Mononuclear cell (primary cell): ENCODE measurements around the gene ANKRD1. TPM values are rescaled to one million over a fixed set of nuclear protein-coding genes. Genes with fewer than 3 reads are reported as not detected.
"Not testable (repeated sequence)": the region's sequence is repeated elsewhere in the genome, so short reads cannot be mapped to it uniquely, and the experiment has no call there.

Experiments used
- H3K27me3 ChIP-seq: 2 replicates; pipeline ENCODE4 v1.6.0; 2011; ENCODE audit warnings: low read length, control low read depth; ENCODE audit not compliant: insufficient read depth
- H3K4me1 ChIP-seq: 2 replicates; pipeline ENCODE4 v1.5.1; 2011; ENCODE audit warnings: mild to moderate bottlenecking, low read length, control low read depth; ENCODE audit not compliant: insufficient read depth
- H3K4me3 ChIP-seq: 2 replicates; pipeline ENCODE4 v1.5.1; 2011; ENCODE audit warnings: mild to moderate bottlenecking, low read length, moderate library complexity
- H3K9me3 ChIP-seq: 2 replicates; pipeline ENCODE4 v1.5.1; 2011; ENCODE audit warnings: low read depth, mild to moderate bottlenecking, control low read depth, low read length
- total RNA-seq: library from RNA; depleted of rRNA; stranded (reverse); fragments of >200 nt; gene quantifications from one replicate; pipeline ENCODE4 v1.2.3, GENCODE V29; 2012

The ANKRD1 gene
- total RNA-seq, 1 donor = not detected

GRCh38 chr10:90905925-90906324 lies 15.0 kb downstream of the ANKRD1 start:
- Histone ChIP-seq H3K4me3 (no peak overlapping the region), H3K4me1 (no peaks in the 10 kb centered on the region), H3K27me3 (no peaks in the 10 kb centered on the region), H3K9me3 (no peaks in the 10 kb centered on the region)

- H3K4me1 ChIP-seq, H3K9me3 ChIP-seq, H3K27me3 ChIP-seq, H3K4me3 ChIP-seq: not testable (repeated sequence)
These were observed 24.0 kb downstream of the ANKRD1 start for GRCh38 chr10:90896916-90897315.

- H3K4me3 ChIP-seq = no peak overlapping the region
These were observed 27.7 kb downstream of the ANKRD1 start for GRCh38 chr10:90893190-90893589.

GRCh38 chr10:90890347-90890746 lies 30.5 kb downstream of the ANKRD1 start:
- H3K4me3 ChIP-seq = no peak overlapping the region
- no peaks in the 10 kb centered on the region for H3K4me1 ChIP-seq
- H3K27me3 ChIP-seq = no peaks in the 10 kb centered on the region
- H3K9me3 ChIP-seq = no peaks in the 10 kb centered on the region

More at GRCh38 chr10:90893190-90893589, 27.7 kb downstream of the ANKRD1 start:
- no peaks in the 10 kb centered on the region for H3K9me3 ChIP-seq
- H3K4me1 ChIP-seq = no peaks in the 10 kb centered on the region
- no peaks in the 10 kb centered on the region for H3K27me3 ChIP-seq

GRCh38 chr10:90889636-90890035 lies 31.3 kb downstream of the ANKRD1 start:
- Histone ChIP-seq H3K9me3 (no peaks in the 10 kb centered on the region), H3K4me1 (no peaks in the 10 kb centered on the region), H3K4me3 (no peak overlapping the region), H3K27me3 (no peaks in the 10 kb centered on the region)

- Histone ChIP-seq H3K27me3 (no peaks in the 10 kb centered on the region), H3K4me3 (no peak overlapping the region), H3K9me3 (no peaks in the 10 kb centered on the region), H3K4me1 (no peaks in the 10 kb centered on the region)
These were observed 32.5 kb downstream of the ANKRD1 start for GRCh38 chr10:90888387-90888786.

GRCh38 chr10:90887555-90887954 lies 33.3 kb downstream of the ANKRD1 start:
- Histone ChIP-seq H3K4me1 (no peaks in the 10 kb centered on the region), H3K27me3 (no peaks in the 10 kb centered on the region), H3K4me3 (no peak overlapping the region), H3K9me3 (no peaks in the 10 kb centered on the region)

GRCh38 chr10:90885176-90885575 lies 35.7 kb downstream of the ANKRD1 start:
- Histone ChIP-seq H3K4me3 (no peak overlapping the region), H3K27me3 (no peaks in the 10 kb centered on the region), H3K9me3 (no peaks in the 10 kb centered on the region), H3K4me1 (no peaks in the 10 kb centered on the region)

GRCh38 chr10:90884431-90884830 lies 36.5 kb downstream of the ANKRD1 start:
- no peaks in the 10 kb centered on the region for H3K9me3 ChIP-seq
- H3K27me3 ChIP-seq = no peaks in the 10 kb centered on the region
- no peaks in the 10 kb centered on the region for H3K4me1 ChIP-seq

GRCh38 chr10:90880059-90880719 lies 40.7 kb downstream of the ANKRD1 start:
- H3K27me3 ChIP-seq, H3K4me3 ChIP-seq, H3K4me1 ChIP-seq, H3K9me3 ChIP-seq: not testable (repeated sequence)

More at GRCh38 chr10:90884431-90884830, 36.5 kb downstream of the ANKRD1 start:
- no peak overlapping the region for H3K4me3 ChIP-seq

- no peaks in the 10 kb centered on the region for H3K4me1 ChIP-seq
- H3K4me3 ChIP-seq = no peak overlapping the region
- no peaks in the 10 kb centered on the region for H3K9me3 ChIP-seq
- H3K27me3 ChIP-seq = no peaks in the 10 kb centered on the region
These were observed 41.8 kb downstream of the ANKRD1 start for GRCh38 chr10:90879062-90879461.

- Histone ChIP-seq H3K27me3 (peaks cover 16% of the 10 kb centered on the region), H3K9me3 (peaks cover 4% of the 10 kb centered on the region), H3K4me3 (peak overlapping the region; percentile 84), H3K4me1 (peaks cover 24% of the 10 kb centered on the region)
These were observed 48.3 kb downstream of the ANKRD1 start for GRCh38 chr10:90872648-90873020.

GRCh38 chr10:90871766-90872647 lies 48.9 kb downstream of the ANKRD1 start, which contains the start of gene RPP30:
RPP30 (plus strand) TSS chr10:90871974; CDS start chr10:90871987, 13 bp downstream.
- peaks cover 4% of the 10 kb centered on the region for H3K9me3 ChIP-seq
- peaks cover 24% of the 10 kb centered on the region for H3K4me1 ChIP-seq
- H3K4me3 ChIP-seq = peak within 1 kb of the TSS; percentile 84
- H3K27me3 ChIP-seq = peaks cover 19% of the 10 kb centered on the region

- peak overlapping the region; percentile 84 for H3K4me3 ChIP-seq
- H3K9me3 ChIP-seq = peaks cover 4% of the 10 kb centered on the region
- peaks cover 25% of the 10 kb centered on the region for H3K27me3 ChIP-seq
- H3K4me1 ChIP-seq = peaks cover 24% of the 10 kb centered on the region
These were observed 49.6 kb downstream of the ANKRD1 start for GRCh38 chr10:90871279-90871765.

- H3K9me3 ChIP-seq = peaks cover 4% of the 10 kb centered on the region
- peaks cover 52% of the 10 kb centered on the region for H3K27me3 ChIP-seq
- H3K4me1 ChIP-seq = peaks cover 4% of the 10 kb centered on the region
- H3K4me3 ChIP-seq = no peak overlapping the region
These were observed 54.8 kb downstream of the ANKRD1 start for GRCh38 chr10:90866050-90866598.
